Mucosa of descending colon (tissue), 3 donors: ENCODE results near the gene CCL11. TPM values are rescaled to one million over a fixed set of nuclear protein-coding genes. Genes with fewer than 3 reads are reported as not detected.
A peak's percentile ranks its signal among the peaks of the same experiment; 100 is the strongest.

Source experiments
- ATAC-seq: fragments of 200-7000 bp; cut with Tn5 transposase; one replicate; pipeline ENCODE4 v1.9.1; 2020; ENCODE audit warnings: mild to moderate bottlenecking, moderate library complexity
- DNase-seq, 3 donors: peaks; one replicate each; pipeline ENCODE4 v3.0.0-alpha.2; 2020
- H3K36me3 ChIP-seq: fragments of 200-600 bp; one replicate; pipeline ENCODE4 v1.8.0; 2021; ENCODE audit warnings: low read depth, mild to moderate bottlenecking
- H3K4me1 ChIP-seq: fragments of 200-600 bp; one replicate; pipeline ENCODE4 v1.8.0; 2021; ENCODE audit warnings: low read depth, mild to moderate bottlenecking
- H3K4me3 ChIP-seq: fragments of 200-600 bp; one replicate; pipeline ENCODE4 v1.8.0; 2021; ENCODE audit warnings: mild to moderate bottlenecking
- H3K9me3 ChIP-seq: fragments of 200-600 bp; one replicate; pipeline ENCODE4 v1.8.0; 2021; ENCODE audit warnings: mild to moderate bottlenecking
- intact Hi-C, 2 donors: fragments of 100-400 bp; cut with DNase I in 1 of 2; cut with micrococcal nuclease in 1 of 2; formaldehyde crosslinking; loops; one replicate each; pipeline versions ENCODE4 v1.11.0 to v1.11.1; 2022; cut with DNase I, micrococcal nuclease
- total RNA-seq, 3 donors: library from RNA; stranded (reverse); fragmentation: NEBNext Ultra II Directional in 2 of 3; extraction: Animal tissue kit (Norgen Biotek cat#: 25700) in 2 of 3; gene quantifications; one replicate each; pipeline versions ENCODE4 v1.2.1 to v1.2.4, GENCODE V29; 2021 to 2023
- TF ChIP-seq, protein P1 (sequence below): fragments of 200-600 bp; IDR thresholded peaks from one replicate; pipeline ENCODE4 v1.8.0; 2022; ENCODE audit warnings: antibody characterized with exemption, mild to moderate bottlenecking
- donor health status: DM: no; HTN: no; CAD: no; lungs with moderate emphysema.
- donor health status: DM: no; HTN: no; CAD: no.
- donor health status: DM: no; HTN: yes; CAD: no.

The CCL11 gene
- total RNA-seq, 3 donors from 2014 or later = 0.72 to 22.3 (median 3.6) TPM

DNA sequence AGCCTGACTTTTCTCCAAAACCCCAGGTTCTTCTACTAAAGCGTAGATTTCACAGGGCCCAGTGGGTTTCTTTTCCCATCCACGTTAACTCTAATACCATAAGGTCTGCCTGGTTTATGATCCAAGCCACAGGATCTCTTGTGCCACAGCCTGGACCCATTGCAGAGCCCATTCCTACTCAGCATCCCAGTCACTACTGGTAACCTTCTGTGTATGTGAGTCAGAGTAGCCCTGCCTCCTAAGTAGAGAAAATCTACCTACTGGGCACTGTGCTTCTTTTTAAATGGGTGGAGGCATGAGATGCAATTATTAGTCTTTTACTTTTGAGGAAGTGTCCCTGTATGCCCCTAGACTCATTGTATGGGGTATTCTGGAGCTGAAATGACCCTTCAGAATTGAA is 13.5 kb downstream of the CCL11 start:
- no peaks in the 10 kb centered on the region for H3K9me3 ChIP-seq
- ATAC-seq = no peak

DNA sequence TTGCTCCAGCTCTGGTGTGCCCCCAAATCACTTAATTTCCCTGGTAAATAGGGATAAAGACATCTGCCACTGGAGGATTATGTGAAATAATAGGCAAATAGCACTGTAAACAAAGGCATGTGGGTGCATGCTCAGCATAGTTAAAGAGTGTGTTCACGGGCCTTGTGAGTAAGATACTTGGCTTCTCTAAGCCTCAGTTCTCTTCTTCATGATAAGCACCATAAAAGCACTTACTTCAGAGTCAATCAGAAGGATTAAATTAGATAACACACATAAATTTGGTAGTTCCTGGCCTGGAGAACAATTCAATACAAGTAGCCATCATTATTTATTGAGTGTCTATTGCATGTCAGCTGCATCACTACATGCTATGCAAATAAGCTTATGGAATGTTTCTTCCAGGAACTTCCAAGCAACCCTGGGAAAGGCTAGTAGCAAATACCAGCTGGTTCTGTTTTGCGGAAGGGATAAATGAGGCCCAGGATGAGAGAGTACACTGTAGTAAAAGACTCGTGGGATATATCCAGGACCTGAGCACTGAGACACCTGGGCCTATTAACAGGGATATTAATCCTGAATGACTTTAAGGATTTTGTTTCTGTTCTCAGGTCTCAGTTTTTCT is 14.5 kb downstream of the CCL11 start:
- Histone ChIP-seq H3K4me3 (no peak overlapping the region), H3K36me3 (no peaks in the 10 kb centered on the region), H3K9me3 (no peaks in the 10 kb centered on the region), H3K4me1 (no peaks in the 10 kb centered on the region)
- TF ChIP-seq, protein P1, sequence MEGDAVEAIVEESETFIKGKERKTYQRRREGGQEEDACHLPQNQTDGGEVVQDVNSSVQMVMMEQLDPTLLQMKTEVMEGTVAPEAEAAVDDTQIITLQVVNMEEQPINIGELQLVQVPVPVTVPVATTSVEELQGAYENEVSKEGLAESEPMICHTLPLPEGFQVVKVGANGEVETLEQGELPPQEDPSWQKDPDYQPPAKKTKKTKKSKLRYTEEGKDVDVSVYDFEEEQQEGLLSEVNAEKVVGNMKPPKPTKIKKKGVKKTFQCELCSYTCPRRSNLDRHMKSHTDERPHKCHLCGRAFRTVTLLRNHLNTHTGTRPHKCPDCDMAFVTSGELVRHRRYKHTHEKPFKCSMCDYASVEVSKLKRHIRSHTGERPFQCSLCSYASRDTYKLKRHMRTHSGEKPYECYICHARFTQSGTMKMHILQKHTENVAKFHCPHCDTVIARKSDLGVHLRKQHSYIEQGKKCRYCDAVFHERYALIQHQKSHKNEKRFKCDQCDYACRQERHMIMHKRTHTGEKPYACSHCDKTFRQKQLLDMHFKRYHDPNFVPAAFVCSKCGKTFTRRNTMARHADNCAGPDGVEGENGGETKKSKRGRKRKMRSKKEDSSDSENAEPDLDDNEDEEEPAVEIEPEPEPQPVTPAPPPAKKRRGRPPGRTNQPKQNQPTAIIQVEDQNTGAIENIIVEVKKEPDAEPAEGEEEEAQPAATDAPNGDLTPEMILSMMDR = no peak
- DNase-seq = no peak
- ATAC-seq = no peak
- intact Hi-C loops = loop anchor here (10.0 kb wide), 1 partner anchor 95 kb away; no protein-coding TSS in a partner anchor

More for the DNA sequence above, 13.5 kb downstream of the CCL11 start:
- DNase-seq = no peak
- intact Hi-C loops = no loop called here
- TF ChIP-seq, protein P1 = no peak
- Histone ChIP-seq H3K36me3 (no peaks in the 10 kb centered on the region), H3K4me1 (no peaks in the 10 kb centered on the region), H3K4me3 (no peak overlapping the region)

DNA sequence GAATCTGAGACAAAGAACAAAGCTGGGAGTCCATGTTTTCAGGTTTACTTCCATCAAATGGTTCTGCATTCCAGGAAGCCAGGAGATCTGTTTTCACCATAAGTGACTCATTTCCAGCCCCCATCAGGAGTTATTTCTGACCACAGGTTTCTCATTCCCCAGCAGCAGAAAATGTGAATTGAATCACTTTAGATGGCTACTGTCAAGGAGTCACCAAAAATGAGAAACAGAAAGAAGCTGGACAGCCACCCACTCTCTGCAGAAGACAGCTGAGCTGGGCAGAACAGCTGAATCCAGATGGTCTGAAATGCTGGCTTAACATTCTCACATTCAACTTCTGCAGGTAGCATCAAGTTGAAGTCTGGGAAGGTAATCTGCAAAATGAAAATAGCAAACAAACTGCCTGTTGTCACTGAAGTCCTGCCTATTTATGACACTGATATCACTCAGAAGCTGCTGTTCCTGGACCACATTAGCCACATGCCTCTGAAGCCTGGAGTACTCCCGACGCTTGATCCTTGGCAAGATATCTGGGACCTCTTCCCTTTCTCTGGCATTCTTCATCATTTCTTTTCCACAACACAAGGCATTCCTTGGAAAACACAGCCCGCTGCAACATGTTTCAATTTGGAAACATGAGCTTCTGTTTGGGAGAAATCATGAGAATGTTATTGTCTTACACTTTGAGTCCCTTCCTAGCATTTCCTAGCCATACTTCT is 15.3 kb downstream of the CCL11 start:
- H3K9me3 ChIP-seq = no peaks in the 10 kb centered on the region
- H3K36me3 ChIP-seq = no peaks in the 10 kb centered on the region
- TF ChIP-seq, protein P1 = no peak
- ATAC-seq = no peak
- H3K4me3 ChIP-seq = no peak overlapping the region
- intact Hi-C loops = loop anchor here (10.0 kb wide), 1 partner anchor 96 kb away; no protein-coding TSS in a partner anchor
- DNase-seq = peak in 1 of 3 donors; percentile 10
- H3K4me1 ChIP-seq = no peaks in the 10 kb centered on the region

DNA sequence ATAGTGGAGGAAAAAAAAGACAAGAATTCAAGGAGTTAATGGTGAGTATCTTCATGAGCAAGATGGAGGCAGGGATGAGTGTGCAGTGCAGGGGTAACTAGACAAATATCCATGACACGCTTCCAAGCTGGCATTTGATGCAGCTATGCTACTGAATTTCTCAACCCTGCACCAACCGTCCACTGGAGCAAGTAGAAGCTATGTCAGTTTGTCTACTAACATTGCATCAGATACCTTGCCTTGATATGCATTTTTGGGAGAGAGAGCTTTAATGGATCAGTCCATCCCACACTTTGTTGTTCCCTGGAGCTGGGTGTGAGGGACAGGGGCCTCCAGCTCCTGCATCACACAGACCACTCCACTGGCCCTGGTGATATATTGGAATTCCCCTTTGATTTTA is 16.4 kb downstream of the CCL11 start:
- no peak for DNase-seq

DNA sequence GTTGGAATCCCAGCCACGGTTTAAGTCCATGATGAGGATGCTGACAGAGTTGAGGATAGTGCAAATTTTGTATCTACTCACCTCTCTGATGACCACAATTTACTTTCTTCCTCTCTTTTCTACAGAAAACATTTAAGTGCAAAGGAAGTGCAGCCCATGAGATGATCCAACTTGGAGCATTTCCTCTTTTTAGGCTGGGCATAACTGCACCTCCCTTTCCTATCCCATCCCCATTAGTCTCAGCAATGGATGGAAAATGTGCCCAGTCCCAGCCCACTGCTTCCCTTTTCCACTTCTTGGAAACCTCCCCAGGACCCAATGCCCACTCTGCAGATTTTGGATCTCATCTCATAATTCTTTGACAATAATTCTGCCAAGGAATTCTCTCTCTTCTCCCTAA is 17.1 kb downstream of the CCL11 start:
- intact Hi-C loops = loop anchor here (10.0 kb wide), 1 partner anchor 98 kb away; no protein-coding TSS in a partner anchor
- ATAC-seq = no peak
- DNase-seq = no peak
- H3K36me3 ChIP-seq = no peaks in the 10 kb centered on the region
- no peaks in the 10 kb centered on the region for H3K4me1 ChIP-seq
- TF ChIP-seq, protein P1 = no peak
- H3K4me3 ChIP-seq = no peak overlapping the region
- no peaks in the 10 kb centered on the region for H3K9me3 ChIP-seq

More for the DNA sequence above, 16.4 kb downstream of the CCL11 start:
- Histone ChIP-seq H3K4me1 (no peaks in the 10 kb centered on the region), H3K36me3 (no peaks in the 10 kb centered on the region), H3K9me3 (no peaks in the 10 kb centered on the region), H3K4me3 (no peak overlapping the region)
- no peak for ATAC-seq
- intact Hi-C loops = loop anchor here (10.0 kb wide), 1 partner anchor 97 kb away; no protein-coding TSS in a partner anchor
- TF ChIP-seq, protein P1 = no peak
